Naive thymus-derived CD8-positive, alpha-beta T cell (primary cell): ENCODE results near the gene MPIG6B. TPM values are rescaled to one million over a fixed set of nuclear protein-coding genes. Genes with fewer than 3 reads are reported as not detected.
A peak's percentile ranks its signal among the peaks of the same experiment; 100 is the strongest.

Experiments
- ATAC-seq, 2 donors: fragments of 150-1000 bp; cut with Tn5 transposase in 1 of 2; sonication (Bioruptor Pico), chemical (Tn5 transposase) in 1 of 2; 1 replicate in 1 of 2; 2 replicates in 1 of 2; pipeline ENCODE4 v1.10.0; 2021; ENCODE audit warnings: mild to moderate bottlenecking in 2 of 2, moderate library complexity in 2 of 2
- POLR2A ChIA-PET: fragments of 350-600 bp; sonication (Branson Sonifier 250); formaldehyde crosslinking; loops from one replicate; lab custom pipeline; 2021; ENCODE audit warnings: antibody characterized with exemption; lab: Charles Lee
- DNase-seq, 10 donors: peaks; one replicate each; pipeline versions ENCODE4 v3.0.0 to v3.0.0-alpha.2; 2020 to 2022
- H3K27ac Mint-ChIP-seq, 10 donors: one replicate each; pipeline ENCODE4 v1.8.0; 2020 to 2022; ENCODE audit warnings: mild to moderate bottlenecking in 10 of 10, mixed read lengths in 10 of 10, moderate library complexity in 4 of 10, inconsistent platforms in 1 of 10
- H3K27me3 Mint-ChIP-seq, 5 donors: one replicate each; pipeline ENCODE4 v1.8.0; 2021 to 2022; ENCODE audit warnings: mixed read lengths in 5 of 5
- H3K36me3 Mint-ChIP-seq, 3 donors: one replicate each; pipeline ENCODE4 v1.8.0; 2020 to 2022; ENCODE audit warnings: mixed read lengths in 3 of 3, mild to moderate bottlenecking in 2 of 3, inconsistent platforms in 1 of 3
- H3K4me1 Mint-ChIP-seq, 4 donors: one replicate each; pipeline ENCODE4 v1.8.0; 2021 to 2022; ENCODE audit warnings: mixed read lengths in 4 of 4
- H3K4me3 Mint-ChIP-seq, 10 donors: one replicate each; pipeline ENCODE4 v1.8.0; 2020 to 2022; ENCODE audit warnings: mild to moderate bottlenecking in 10 of 10, mixed read lengths in 10 of 10, moderate library complexity in 6 of 10, inconsistent platforms in 1 of 10
- H3K9me3 Mint-ChIP-seq, 9 donors: one replicate each; pipeline ENCODE4 v1.8.0; 2020 to 2022; ENCODE audit warnings: mixed read lengths in 9 of 9, mild to moderate bottlenecking in 3 of 9, inconsistent platforms in 1 of 9, moderate library complexity in 1 of 9
- polyA plus RNA-seq, 3 donors: library from polyadenylated mRNA; unstranded; fragments of 300-500 nt; fragmentation: Illumina TruSeq; gene quantifications; one replicate each; pipeline ENCODE4 v1.2.3, GENCODE V29; 2021
- total RNA-seq, 8 experiments: library from RNA in 2 of 8; stranded (reverse) in 2 of 8; gene quantifications; one replicate each; pipeline ENCODE4 v1.2.3 and lab custom pipeline; 2021 to 2026

MPIG6B gene
- total and polyA plus RNA-seq, 5 experiments from 2014 or later: 1.2 to 4.9 (median 1.4) TPM

- Mint-ChIP-seq H3K27me3 (no peaks in the 10 kb centered on the region), H3K9me3 (no peaks in the 10 kb centered on the region), H3K4me1 (peaks cover 12 to 21% (median 14%) of the 10 kb centered on the region in 4 donors), H3K27ac (no peak overlapping the region), H3K36me3 (peaks cover 0 to 2% (median 0%) of the 10 kb centered on the region in 3 donors), H3K4me3 (no peak overlapping the region)
- DNase-seq (no peak), ATAC-seq (no peak)
- POLR2A ChIA-PET: no interaction called here
Measured at GRCh38 chr6:31744422-31744821, 21.2 kb downstream of the MPIG6B start.

- no peaks in the 10 kb centered on the region for H3K36me3 Mint-ChIP-seq
- POLR2A ChIA-PET: interaction anchor here (0.7 to 0.8 kb wide), 2 partner anchors 23 to 151 kb away, joined by 3 to 5 read pairs; no protein-coding TSS in a partner anchor
- no peak overlapping the region for H3K27ac Mint-ChIP-seq
- H3K4me1 Mint-ChIP-seq: no peaks in the 10 kb centered on the region
- no peak for ATAC-seq
- H3K27me3 Mint-ChIP-seq: no peaks in the 10 kb centered on the region
- DNase-seq: no peak
- H3K9me3 Mint-ChIP-seq: no peaks in the 10 kb centered on the region
- no peak overlapping the region for H3K4me3 Mint-ChIP-seq
Measured at GRCh38 chr6:31749301-31750036, 26.3 kb downstream of the MPIG6B start.

- DNase-seq (no peak), ATAC-seq (no peak)
- Mint-ChIP-seq H3K27me3 (no peaks in the 10 kb centered on the region), H3K9me3 (no peaks in the 10 kb centered on the region), H3K4me3 (no peak overlapping the region), H3K36me3 (no peaks in the 10 kb centered on the region), H3K4me1 (no peaks in the 10 kb centered on the region), H3K27ac (no peak overlapping the region)
- POLR2A ChIA-PET: no interaction called here
Measured at GRCh38 chr6:31750411-31751022, 27.3 kb downstream of the MPIG6B start.

GRCh38 chr6:31752739-31753319, 29.7 kb downstream of the MPIG6B start:
- H3K27ac Mint-ChIP-seq: no peak overlapping the region
- no peaks in the 10 kb centered on the region for H3K4me1 Mint-ChIP-seq
- H3K4me3 Mint-ChIP-seq: no peak overlapping the region
- H3K9me3 Mint-ChIP-seq: no peaks in the 10 kb centered on the region
- no peaks in the 10 kb centered on the region for H3K27me3 Mint-ChIP-seq
- no peaks in the 10 kb centered on the region for H3K36me3 Mint-ChIP-seq
- DNase-seq: no peak
- POLR2A ChIA-PET: interaction anchor here (1.0 kb wide), 1 partner anchor 11 kb away, joined by 6 read pairs; no protein-coding TSS in a partner anchor
- no peak for ATAC-seq

- Mint-ChIP-seq H3K36me3 (peaks cover 0 to 7% (median 0%) of the 10 kb centered on the region in 3 donors), H3K4me3 (no peak overlapping the region), H3K4me1 (peaks cover 0 to 12% (median 2%) of the 10 kb centered on the region in 4 donors), H3K27ac (peak overlapping the region in 2 of 10 donors; percentile 11 to 47), H3K27me3 (peaks cover 0 to 3% (median 0%) of the 10 kb centered on the region in 5 donors), H3K9me3 (no peaks in the 10 kb centered on the region)
- ATAC-seq: no peak
- no peak for DNase-seq
- POLR2A ChIA-PET: interaction anchor here (0.5 kb wide), 1 partner anchor 77 kb away, joined by 9 read pairs; no protein-coding TSS in a partner anchor
Measured at GRCh38 chr6:31758281-31758680, 35.1 kb downstream of the MPIG6B start.

GRCh38 chr6:31760790-31761189, 37.6 kb downstream of the MPIG6B start:
- Mint-ChIP-seq H3K27me3 (peaks cover 0 to 3% (median 0%) of the 10 kb centered on the region in 5 donors), H3K27ac (no peak overlapping the region), H3K36me3 (peaks cover 0 to 7% (median 0%) of the 10 kb centered on the region in 3 donors), H3K4me3 (no peak overlapping the region), H3K4me1 (peaks cover 0 to 17% (median 2%) of the 10 kb centered on the region in 4 donors), H3K9me3 (no peaks in the 10 kb centered on the region)
- POLR2A ChIA-PET: no interaction called here
- DNase-seq: no peak
- ATAC-seq: no peak

GRCh38 chr6:31761343-31761742, 38.2 kb downstream of the MPIG6B start:
- Mint-ChIP-seq H3K9me3 (no peaks in the 10 kb centered on the region), H3K36me3 (peaks cover 0 to 7% (median 0%) of the 10 kb centered on the region in 3 donors), H3K4me1 (peaks cover 0 to 17% (median 2%) of the 10 kb centered on the region in 4 donors), H3K27ac (no peak overlapping the region), H3K27me3 (peaks cover 0 to 3% (median 0%) of the 10 kb centered on the region in 5 donors), H3K4me3 (peak overlapping the region in 1 of 10 donors; percentile 12)
- ATAC-seq (no peak), DNase-seq (no peak)
- POLR2A ChIA-PET: no interaction called here

- H3K36me3 Mint-ChIP-seq: peaks cover 0 to 7% (median 0%) of the 10 kb centered on the region in 3 donors
- ATAC-seq (no peak), DNase-seq (no peak)
- peak within 1 kb of the TSS in 2 of 10 donors; percentile 29 to 88 for H3K27ac Mint-ChIP-seq
- peak within 1 kb of the TSS in 2 of 10 donors; percentile 12 to 14 for H3K4me3 Mint-ChIP-seq
- peaks cover 0 to 6% (median 0%) of the 10 kb centered on the region in 5 donors for H3K27me3 Mint-ChIP-seq
- POLR2A ChIA-PET: no interaction called here
- peaks cover 0 to 17% (median 2%) of the 10 kb centered on the region in 4 donors for H3K4me1 Mint-ChIP-seq
- no peaks in the 10 kb centered on the region for H3K9me3 Mint-ChIP-seq
Measured at GRCh38 chr6:31762356-31762755, 39.2 kb downstream of the MPIG6B start, which contains the start of gene SAPCD1. Gene SAPCD1 (plus strand): TSS chr6:31762656. CDS start chr6:31763055, 399 bp downstream.

- Mint-ChIP-seq H3K4me1 (peaks cover 0 to 18% (median 3%) of the 10 kb centered on the region in 4 donors), H3K27me3 (peaks cover 0 to 4% (median 0%) of the 10 kb centered on the region in 5 donors), H3K9me3 (no peaks in the 10 kb centered on the region), H3K36me3 (peaks cover 0 to 7% (median 0%) of the 10 kb centered on the region in 3 donors), H3K4me3 (peak overlapping the region in 1 of 10 donors; percentile 14), H3K27ac (peak overlapping the region in 1 of 10 donors; percentile 88)
- POLR2A ChIA-PET: no interaction called here
- no peak for DNase-seq
- no peak for ATAC-seq
Measured at GRCh38 chr6:31762878-31763618, 39.9 kb downstream of the MPIG6B start.

GRCh38 chr6:31763619-31763940, 40.4 kb downstream of the MPIG6B start:
- no peaks in the 10 kb centered on the region for H3K9me3 Mint-ChIP-seq
- POLR2A ChIA-PET: no interaction called here
- H3K27me3 Mint-ChIP-seq: peaks cover 0 to 3% (median 0%) of the 10 kb centered on the region in 5 donors
- ATAC-seq (no peak), DNase-seq (no peak)
- peaks cover 0 to 16% (median 4%) of the 10 kb centered on the region in 4 donors for H3K4me1 Mint-ChIP-seq
- H3K27ac Mint-ChIP-seq: peak overlapping the region in 2 of 10 donors; percentile 60 to 88
- no peak overlapping the region for H3K4me3 Mint-ChIP-seq
- peaks cover 0 to 7% (median 0%) of the 10 kb centered on the region in 3 donors for H3K36me3 Mint-ChIP-seq

GRCh38 chr6:31764198-31764597, 41.0 kb downstream of the MPIG6B start:
- H3K36me3 Mint-ChIP-seq: peaks cover 0 to 7% (median 0%) of the 10 kb centered on the region in 3 donors
- H3K27me3 Mint-ChIP-seq: peaks cover 0 to 3% (median 0%) of the 10 kb centered on the region in 5 donors
- H3K27ac Mint-ChIP-seq: no peak overlapping the region
- no peak for DNase-seq
- H3K4me1 Mint-ChIP-seq: peaks cover 0 to 16% (median 7%) of the 10 kb centered on the region in 4 donors
- ATAC-seq: no peak
- POLR2A ChIA-PET: interaction anchor here (0.6 kb wide), 1 partner anchor 22 kb away, joined by 3 read pairs; no protein-coding TSS in a partner anchor
- no peaks in the 10 kb centered on the region for H3K9me3 Mint-ChIP-seq
- H3K4me3 Mint-ChIP-seq: no peak overlapping the region

GRCh38 chr6:31765559-31765909, 42.4 kb downstream of the MPIG6B start:
- DNase-seq (no peak), ATAC-seq (no peak)
- H3K4me1 Mint-ChIP-seq: peaks cover 7 to 19% (median 15%) of the 10 kb centered on the region in 4 donors
- POLR2A ChIA-PET: no interaction called here
- peaks cover 0 to 2% (median 0%) of the 10 kb centered on the region in 3 donors for H3K36me3 Mint-ChIP-seq
- H3K27ac Mint-ChIP-seq: no peak overlapping the region
- H3K9me3 Mint-ChIP-seq: no peaks in the 10 kb centered on the region
- H3K27me3 Mint-ChIP-seq: peaks cover 0 to 3% (median 0%) of the 10 kb centered on the region in 5 donors
- no peak overlapping the region for H3K4me3 Mint-ChIP-seq
